GM21367 (cell line): ENCODE results near the gene TXN2.
"Not testable (repeated sequence)": the region's sequence is repeated elsewhere in the genome, so short reads cannot be mapped to it uniquely, and the experiment has no call there.

Experiments
- ATAC-seq: cut with Tn5 transposase; IDR thresholded peaks from one replicate; pipeline ENCODE4 v1.9.1; 2021; ENCODE audit not compliant: unreplicated experiment

TXN2 gene

GRCh38 chr22:36456464-36456845 lies 25.0 kb downstream of the TXN2 start:
- ATAC-seq = no peak

GRCh38 chr22:36455571-36456463 lies 25.6 kb downstream of the TXN2 start:
- ATAC-seq = no peak

- ATAC-seq = no peak
Observed at GRCh38 chr22:36454916-36455570, 26.4 kb downstream of the TXN2 start.

GRCh38 chr22:36453855-36454378 lies 27.5 kb downstream of the TXN2 start:
- no peak for ATAC-seq

GRCh38 chr22:36452978-36453607 lies 28.3 kb downstream of the TXN2 start:
- not testable (repeated sequence) for ATAC-seq

GRCh38 chr22:36452250-36452977 lies 29.0 kb downstream of the TXN2 start:
- ATAC-seq = no peak

- ATAC-seq = not testable (repeated sequence)
Observed at GRCh38 chr22:36450923-36451322, 30.5 kb downstream of the TXN2 start.

GRCh38 chr22:36449596-36450175 lies 31.8 kb downstream of the TXN2 start:
- ATAC-seq = no peak

GRCh38 chr22:36447632-36448031 lies 33.8 kb downstream of the TXN2 start:
- no peak for ATAC-seq

GRCh38 chr22:36445158-36445668 lies 36.2 kb downstream of the TXN2 start:
- ATAC-seq = no peak

GRCh38 chr22:36443198-36443770 lies 38.2 kb downstream of the TXN2 start:
- no peak for ATAC-seq

- ATAC-seq = no peak
Observed at GRCh38 chr22:36442506-36443197, 38.8 kb downstream of the TXN2 start.

GRCh38 chr22:36440429-36441002 lies 40.9 kb downstream of the TXN2 start:
- no peak for ATAC-seq

GRCh38 chr22:36439481-36440271 lies 41.8 kb downstream of the TXN2 start:
- no peak for ATAC-seq

- ATAC-seq = no peak
Observed at GRCh38 chr22:36435516-36436415, 45.7 kb downstream of the TXN2 start.

- no peak for ATAC-seq
Observed at GRCh38 chr22:36433318-36434231, 47.9 kb downstream of the TXN2 start.
